IPS DF 4.7 (cell line): ENCODE measurements around the gene DDX24.

Experiments used
- DNase-seq: peaks from one replicate; pipeline ENCODE4 v3.0.0-alpha.2; 2013; ENCODE audit warnings: low spot score; ENCODE audit errors: extremely low read depth

DDX24 gene

DNA sequence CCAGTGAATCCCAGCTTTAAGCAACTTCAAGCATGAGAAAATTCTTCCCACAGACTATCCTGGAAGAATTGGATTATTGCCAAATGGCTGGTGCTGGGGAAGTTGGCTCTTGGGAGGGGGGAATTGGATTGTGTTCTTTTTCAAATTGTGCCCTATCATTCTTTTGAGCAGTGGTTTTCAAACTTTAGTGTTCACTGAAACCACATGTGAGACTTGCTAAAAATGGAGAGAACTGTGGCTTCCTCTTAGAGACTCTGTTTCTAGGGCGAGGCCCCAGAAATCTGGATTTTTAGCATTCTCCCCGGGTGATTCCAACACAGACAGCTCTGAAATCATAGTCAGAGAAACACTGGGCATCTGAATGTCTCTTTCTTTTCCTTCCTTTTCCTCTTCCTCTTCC is 69.2 kb downstream of the DDX24 start:
- DNase-seq, result no peak

DNA sequence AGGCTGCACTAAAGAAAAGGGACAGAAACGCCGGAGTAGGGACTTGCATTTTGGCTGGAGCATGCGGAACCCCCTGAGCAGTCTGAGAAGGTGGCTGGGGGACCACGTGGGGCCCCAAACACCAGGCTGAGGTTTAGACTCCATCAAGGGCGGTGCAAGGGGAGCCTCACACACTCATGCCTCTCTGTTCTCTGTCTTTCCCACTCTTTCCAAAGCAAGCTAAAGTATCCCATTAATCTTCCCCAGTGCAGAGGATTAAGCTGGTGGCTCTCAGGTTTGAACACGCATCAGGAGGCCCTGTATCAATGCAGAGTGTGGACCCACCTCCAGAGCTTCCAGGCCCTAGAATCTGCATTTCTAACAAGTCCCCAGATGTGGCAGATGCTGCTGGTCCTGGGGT is 70.4 kb downstream of the DDX24 start:
- no peak for DNase-seq

GRCh38 chr14:94009767-94010166 is 71.2 kb downstream of the DDX24 start:
- DNase-seq, result no peak

DNA sequence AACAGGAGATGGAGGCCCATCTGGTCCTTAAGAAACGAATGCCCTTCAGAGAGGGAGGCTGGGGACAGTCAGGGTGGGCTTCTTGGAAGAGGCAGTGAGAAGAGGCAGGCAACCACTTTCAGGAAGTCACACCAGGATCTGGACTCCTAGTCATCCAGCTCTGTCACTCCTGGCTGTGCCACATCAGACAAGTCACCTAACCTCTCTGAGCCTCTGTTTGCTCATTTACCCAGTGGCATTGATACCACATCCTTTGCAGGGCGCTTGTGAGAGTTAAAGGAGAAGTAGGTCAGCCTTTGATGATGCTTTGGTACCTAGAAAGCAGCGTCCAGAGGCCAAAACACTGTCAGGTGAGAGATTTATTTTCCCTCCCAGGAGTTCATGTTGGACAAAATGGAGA is 72.8 kb downstream of the DDX24 start:
- no peak for DNase-seq

GRCh38 chr14:94005324-94006073 is 75.5 kb downstream of the DDX24 start:
- DNase-seq, result no peak

DNA sequence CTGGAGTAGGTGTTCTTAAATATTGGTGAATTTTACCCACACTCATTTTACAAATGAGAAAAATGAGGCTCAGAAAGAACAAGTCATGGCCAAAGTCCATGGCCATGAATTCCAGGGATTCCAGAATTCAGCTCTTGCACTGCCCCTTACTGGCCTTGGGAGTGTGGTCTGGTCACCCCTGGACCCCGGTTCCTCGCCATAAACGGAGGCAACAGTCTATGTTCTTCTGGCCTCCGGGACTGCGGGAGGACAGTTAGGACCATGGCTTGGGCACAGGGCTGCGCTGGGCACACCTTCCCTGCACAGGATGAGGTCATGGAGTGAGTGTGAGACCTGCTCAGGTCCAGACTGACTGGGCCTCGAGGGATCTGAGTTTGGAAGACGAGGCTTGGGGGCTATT is 77.0 kb downstream of the DDX24 start:
- DNase-seq, result no peak

DNA sequence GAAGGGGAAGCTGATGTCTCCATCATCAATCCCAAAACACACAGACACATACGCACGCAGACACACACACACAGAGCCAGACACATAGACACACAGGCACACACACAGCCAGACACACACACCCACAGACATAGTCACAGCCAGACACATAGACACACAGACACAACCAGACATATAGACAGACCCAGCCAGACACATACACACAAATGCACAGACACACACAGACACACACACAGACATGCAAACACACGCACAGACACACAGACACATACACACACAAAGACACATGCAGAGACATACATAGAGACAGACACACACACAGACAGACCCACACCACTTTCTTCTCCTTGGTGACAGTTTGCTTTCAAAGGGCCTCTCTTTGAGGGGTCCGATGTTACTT is 77.6 kb downstream of the DDX24 start:
- DNase-seq, result no peak

DNA sequence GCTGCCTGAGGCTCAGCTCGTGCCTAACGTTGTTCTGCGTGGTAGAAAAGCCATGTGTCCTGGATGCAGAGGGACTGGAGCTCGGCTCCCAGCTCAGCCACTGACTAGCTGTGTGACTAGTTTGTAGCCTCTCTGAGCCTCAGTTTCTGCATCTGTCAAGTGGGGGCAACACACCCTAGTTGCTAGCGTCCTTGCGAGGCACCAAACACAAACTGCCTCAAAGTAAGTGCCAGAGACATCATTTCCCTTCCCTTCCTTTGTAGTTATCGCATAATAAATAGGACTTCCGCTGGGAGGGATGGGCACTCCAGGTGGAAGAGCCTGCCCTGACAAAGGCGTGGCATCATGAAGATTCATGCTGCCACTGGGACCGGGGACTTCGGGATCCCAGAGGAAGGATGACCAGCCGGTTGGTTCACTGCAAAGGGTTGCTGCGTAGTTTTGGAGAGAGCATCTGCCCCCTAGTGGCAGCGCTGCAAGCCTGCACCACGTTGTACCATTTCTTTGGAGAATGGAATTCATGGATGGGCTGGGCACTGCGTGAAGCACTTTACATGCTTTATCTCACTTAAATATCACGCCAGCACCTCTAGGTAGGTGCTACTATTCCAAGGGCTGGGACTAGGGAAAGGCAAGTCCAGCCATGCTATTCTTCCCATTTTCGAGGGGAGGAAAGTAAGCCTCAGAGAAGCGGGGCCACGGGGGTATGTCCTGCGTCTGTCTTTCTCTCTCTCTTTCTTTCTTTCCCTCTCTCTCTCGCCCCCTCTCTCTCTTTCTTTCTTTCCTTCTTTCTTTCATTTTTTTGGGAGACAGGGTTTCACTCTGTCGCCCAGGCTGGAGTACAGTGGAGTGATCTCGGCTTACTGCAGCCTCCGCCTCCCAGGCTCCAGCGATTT is 79.3 kb downstream of the DDX24 start:
- DNase-seq, result no peak

GRCh38 chr14:94001016-94001415 is 80.0 kb downstream of the DDX24 start:
- DNase-seq, result no peak

GRCh38 chr14:94000267-94000666 is 80.7 kb downstream of the DDX24 start:
- DNase-seq, result no peak

DNA sequence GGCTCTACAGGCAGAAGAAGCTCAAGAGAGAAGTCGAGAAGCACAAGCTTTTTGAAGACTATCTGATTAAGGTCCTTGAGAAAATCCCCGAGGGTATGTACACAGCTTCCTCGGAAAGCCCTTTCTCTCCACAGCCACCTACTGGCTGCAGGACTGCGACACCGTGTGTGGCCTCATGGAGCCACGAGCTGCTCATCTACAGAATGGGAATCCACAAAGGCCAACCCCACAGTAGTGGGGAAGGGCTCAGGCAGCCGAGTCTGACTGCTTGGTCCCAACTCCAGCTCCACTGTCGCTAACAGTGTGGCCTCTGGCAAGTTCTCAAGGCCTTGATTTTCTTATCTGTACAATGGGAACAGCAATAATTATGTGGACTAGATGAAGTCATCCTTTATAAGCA is 81.4 kb downstream of the DDX24 start:
- no peak for DNase-seq

DNA sequence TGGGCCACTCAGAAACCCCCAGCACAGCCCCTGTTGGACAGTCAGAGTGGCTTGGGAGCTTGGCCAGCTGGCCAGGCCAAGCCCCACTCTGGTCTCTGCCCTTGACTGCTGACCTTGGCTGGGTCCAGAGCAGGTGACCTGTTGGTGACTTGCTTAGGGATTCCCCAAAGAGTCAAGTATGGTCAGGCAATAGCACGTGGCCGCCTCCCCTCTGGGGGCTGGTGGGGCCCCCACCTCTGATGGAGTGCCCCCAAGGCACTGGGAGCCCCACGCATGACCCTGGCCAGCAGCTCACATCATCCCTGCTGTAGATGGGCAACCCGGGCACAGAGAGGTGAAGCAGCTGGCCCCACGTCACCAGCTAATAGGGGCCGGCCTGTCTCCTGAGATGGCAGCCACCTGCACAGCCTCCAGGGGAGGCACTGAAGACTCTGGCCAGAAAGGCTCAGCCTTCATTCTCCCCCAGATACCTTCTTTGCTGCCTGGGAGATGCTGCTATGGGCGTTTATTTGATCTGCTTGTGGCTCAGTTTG is 82.1 kb downstream of the DDX24 start:
- no peak for DNase-seq
